Ovary (tissue), 3 donors: ENCODE results near the gene VASH1.

Experiments used
- EP300 ChIP-seq: sonication (generic); formaldehyde crosslinking; IDR thresholded peaks from one replicate; pipeline ENCODE4 v1.6.1; 2017; ENCODE audit warnings: antibody characterized with exemption
- POLR2A ChIP-seq: fragments of 450-650 bp; IDR thresholded peaks from one replicate; pipeline ENCODE4 v1.6.1; 2017; ENCODE audit warnings: antibody characterized with exemption, mild to moderate bottlenecking, moderate library complexity
- TF ChIP-seq, protein P1 (sequence below), 3 donors: fragments of 450-650 bp in 2 of 3; fragments of 200-600 bp in 1 of 3; IDR thresholded peaks; one replicate each; pipeline versions ENCODE4 v1.5.1 to v1.8.0; 2016 to 2022; ENCODE audit warnings: antibody characterized with exemption in 3 of 3, mild to moderate bottlenecking in 1 of 3
- donor health status: DM: no; HTN: no; CAD: no.

DNA sequence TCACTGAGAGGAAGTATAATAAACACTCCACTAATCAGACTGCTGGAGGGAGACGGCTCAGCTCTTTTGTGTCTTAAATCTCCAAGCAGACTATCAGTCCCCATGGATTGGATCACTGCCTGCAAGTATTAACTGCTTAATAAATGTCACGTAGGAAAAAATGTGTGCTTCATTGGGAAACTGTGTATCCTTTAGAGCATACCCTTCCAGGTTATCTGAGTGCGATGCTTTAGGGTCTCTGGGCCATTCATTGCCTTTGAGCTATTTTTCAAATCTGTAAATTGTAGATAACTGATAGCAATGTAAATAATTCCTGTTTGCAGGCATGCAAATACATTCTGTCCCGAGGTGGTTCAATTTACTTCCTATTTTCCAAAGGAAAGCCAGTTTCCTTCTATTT is 45.0 kb upstream of the VASH1 start:
- TF ChIP-seq POLR2A, result no peak
- TF ChIP-seq, protein P1, sequence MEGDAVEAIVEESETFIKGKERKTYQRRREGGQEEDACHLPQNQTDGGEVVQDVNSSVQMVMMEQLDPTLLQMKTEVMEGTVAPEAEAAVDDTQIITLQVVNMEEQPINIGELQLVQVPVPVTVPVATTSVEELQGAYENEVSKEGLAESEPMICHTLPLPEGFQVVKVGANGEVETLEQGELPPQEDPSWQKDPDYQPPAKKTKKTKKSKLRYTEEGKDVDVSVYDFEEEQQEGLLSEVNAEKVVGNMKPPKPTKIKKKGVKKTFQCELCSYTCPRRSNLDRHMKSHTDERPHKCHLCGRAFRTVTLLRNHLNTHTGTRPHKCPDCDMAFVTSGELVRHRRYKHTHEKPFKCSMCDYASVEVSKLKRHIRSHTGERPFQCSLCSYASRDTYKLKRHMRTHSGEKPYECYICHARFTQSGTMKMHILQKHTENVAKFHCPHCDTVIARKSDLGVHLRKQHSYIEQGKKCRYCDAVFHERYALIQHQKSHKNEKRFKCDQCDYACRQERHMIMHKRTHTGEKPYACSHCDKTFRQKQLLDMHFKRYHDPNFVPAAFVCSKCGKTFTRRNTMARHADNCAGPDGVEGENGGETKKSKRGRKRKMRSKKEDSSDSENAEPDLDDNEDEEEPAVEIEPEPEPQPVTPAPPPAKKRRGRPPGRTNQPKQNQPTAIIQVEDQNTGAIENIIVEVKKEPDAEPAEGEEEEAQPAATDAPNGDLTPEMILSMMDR (IDR thresholded peaks at IDR 0.05), result no peak
- TF ChIP-seq EP300, result no peak
